IMR-90 (cell line): ENCODE data around the gene SPSB2. TPM values are rescaled to one million over a fixed set of nuclear protein-coding genes. Genes with fewer than 3 reads are reported as not detected.
A peak's percentile ranks its signal among the peaks of the same experiment; 100 is the strongest.

ENCODE experiments used
- ATAC-seq: fragments of 200-7000 bp; cut with Tn5 transposase; 2 replicates; pipeline ENCODE4 v1.9.1; 2020; ENCODE audit warnings: low read depth, mild to moderate bottlenecking, moderate library complexity
- BruUV-seq: library from RNA; stranded (reverse); fragments of 400-500 nt; replicated peaks from 2 replicates; lab custom pipeline; 2021; lab: Mats Ljungman, UMichigan
- CTCF ChIA-PET: fragments of 300-600 bp; formaldehyde crosslinking; extraction: SDS; loops from one replicate; lab custom pipeline; 2021; ENCODE audit warnings: antibody characterized with exemption; lab: Yijun Ruan, JAX
- POLR2A ChIA-PET: fragments of 300-600 bp; sonication (Branson Sonifier 250); formaldehyde crosslinking; loops from one replicate; lab custom pipeline; 2022; ENCODE audit warnings: antibody characterized with exemption; ENCODE audit not compliant: unreplicated experiment; lab: Charles Lee
- DNase-seq: peaks from one replicate; pipeline ENCODE4 v3.0.0; 2013
- H2AFZ ChIP-seq: replicated peaks from 2 replicates; pipeline ENCODE3; 2013; ENCODE audit warnings: low read length, mild to moderate bottlenecking; ENCODE audit not compliant: poor library complexity
- H2AK5ac ChIP-seq: 2 replicates; pipeline ENCODE4 v1.6.1; 2013; ENCODE audit warnings: low read depth, low read length, inconsistent platforms
- H2AK9ac ChIP-seq: replicated peaks from 2 replicates; pipeline ENCODE3; 2013; ENCODE audit warnings: mild to moderate bottlenecking, low read depth, low read length, moderate library complexity; ENCODE audit not compliant: poor library complexity
- H2BK120ac ChIP-seq: 2 replicates; pipeline ENCODE4 v1.6.1; 2013; ENCODE audit warnings: low read depth, low read length, inconsistent platforms
- H2BK15ac ChIP-seq: 3 replicates; pipeline ENCODE4 v1.6.1; 2013; ENCODE audit warnings: low read depth, low read length, inconsistent platforms
- H2BK20ac ChIP-seq: 2 replicates; pipeline ENCODE4 v1.6.1; 2013; ENCODE audit warnings: low read depth, mild to moderate bottlenecking, inconsistent platforms, low read length, moderate library complexity
- H2BK5ac ChIP-seq: 2 replicates; pipeline ENCODE4 v1.6.1; 2013; ENCODE audit warnings: mild to moderate bottlenecking, low read depth, low read length, inconsistent platforms; ENCODE audit not compliant: poor library complexity, severe bottlenecking
- H3K14ac ChIP-seq: replicated peaks from 2 replicates; pipeline ENCODE4 v1.6.1; 2013; ENCODE audit warnings: low read depth, low read length, inconsistent platforms
- H3K18ac ChIP-seq: 2 replicates; pipeline ENCODE4 v1.6.1; 2013; ENCODE audit warnings: low read depth, low read length, control low read depth
- H3K23ac ChIP-seq: 2 replicates; pipeline ENCODE4 v1.6.1; 2013; ENCODE audit warnings: low read depth, low read length, inconsistent platforms
- H3K27ac ChIP-seq: 2 replicates; pipeline ENCODE4 v1.5.1; 2013; ENCODE audit warnings: mild to moderate bottlenecking, control low read depth, low read length; ENCODE audit not compliant: insufficient read depth
- H3K27me3 ChIP-seq: 2 replicates; pipeline ENCODE4 v1.6.1; 2013; ENCODE audit warnings: low read length; ENCODE audit not compliant: control insufficient read depth, insufficient read depth
- H3K36me3 ChIP-seq: 2 replicates; pipeline ENCODE4 v1.6.1; 2013; ENCODE audit warnings: low read length, mixed read lengths; ENCODE audit not compliant: control insufficient read depth, insufficient read depth
- H3K4ac ChIP-seq: 2 replicates; pipeline ENCODE4 v1.6.1; 2013; ENCODE audit warnings: low read depth, low read length, inconsistent platforms
- H3K4me1 ChIP-seq: 2 replicates; pipeline ENCODE4 v1.6.1; 2013; ENCODE audit warnings: low read length, mixed read lengths; ENCODE audit not compliant: control insufficient read depth, insufficient read depth
- H3K4me2 ChIP-seq: 2 replicates; pipeline ENCODE4 v1.6.1; 2013; ENCODE audit warnings: low read depth, mild to moderate bottlenecking, control low read depth, low read length, moderate library complexity
- H3K4me3 ChIP-seq: 2 replicates; pipeline ENCODE4 v1.5.1; 2013; ENCODE audit warnings: low read depth, mild to moderate bottlenecking, control low read depth, low read length, moderate library complexity; ENCODE audit not compliant: insufficient read depth
- H3K56ac ChIP-seq: 2 replicates; pipeline ENCODE4 v1.6.1; 2013; ENCODE audit warnings: low read length, inconsistent platforms; ENCODE audit not compliant: insufficient read depth; ENCODE audit errors: extremely low read depth
- H3K79me1 ChIP-seq, 2 experiments: 2 replicates each; pipeline ENCODE4 v1.6.1; 2013; ENCODE audit warnings: low read length in 2 of 2, inconsistent platforms in 1 of 2, low read depth in 1 of 2
- H3K9ac ChIP-seq: 2 replicates; pipeline ENCODE4 v1.6.1; 2013; ENCODE audit warnings: low read depth, low read length, control low read depth
- H3K9me1 ChIP-seq: 2 replicates; pipeline ENCODE4 v1.6.1; 2013; ENCODE audit warnings: low read length, inconsistent platforms; ENCODE audit not compliant: insufficient read depth
- H3K9me3 ChIP-seq: 2 replicates; pipeline ENCODE4 v1.6.1; 2013; ENCODE audit warnings: low read length; ENCODE audit not compliant: control insufficient read depth, insufficient read depth
- H4K20me1 ChIP-seq: 2 replicates; pipeline ENCODE4 v1.6.1; 2013; ENCODE audit warnings: low read length, inconsistent platforms; ENCODE audit not compliant: insufficient read depth
- H4K5ac ChIP-seq: 2 replicates; pipeline ENCODE4 v1.6.1; 2013; ENCODE audit warnings: mild to moderate bottlenecking, low read depth, low read length, control low read depth
- H4K8ac ChIP-seq, 2 experiments: 2 replicates each; pipeline ENCODE4 v1.6.1; 2013; ENCODE audit warnings: low read depth in 2 of 2, low read length in 2 of 2, control low read depth in 1 of 2, inconsistent platforms in 1 of 2
- H4K91ac ChIP-seq: 2 replicates; pipeline ENCODE4 v1.6.1; 2013; ENCODE audit warnings: low read depth, low read length, inconsistent platforms; ENCODE audit not compliant: insufficient read depth
- BHLHE40 ChIP-seq: fragments of 150-350 bp; IDR thresholded peaks from 2 replicates; pipeline ENCODE4 v1.6.1; 2016; ENCODE audit warnings: mild to moderate bottlenecking, low read depth, low read length
- MAFK ChIP-seq: IDR thresholded peaks from 2 replicates; pipeline ENCODE4 v1.6.1; 2012; ENCODE audit warnings: low read depth, low read length, improper control_type of control experiment
- NFE2L2 ChIP-seq: fragments of 150-350 bp; IDR thresholded peaks from 2 replicates; pipeline ENCODE4 v1.6.1; 2016; ENCODE audit warnings: low read depth, mild to moderate bottlenecking, low read length
- POLR2A ChIP-seq: IDR thresholded peaks from 2 replicates; pipeline ENCODE4 v1.6.1; 2012; ENCODE audit warnings: mild to moderate bottlenecking, low read depth, low read length
- RAD21 ChIP-seq: IDR thresholded peaks from 2 replicates; pipeline ENCODE4 v1.6.1; 2012; ENCODE audit warnings: low read length, improper control_type of control experiment
- RCOR1 ChIP-seq: IDR thresholded peaks from 2 replicates; pipeline ENCODE4 v1.6.1; 2012; ENCODE audit warnings: mild to moderate bottlenecking, low read length, improper control_type of control experiment; ENCODE audit not compliant: insufficient replicate concordance
- RFX5 ChIP-seq: IDR thresholded peaks from 2 replicates; pipeline ENCODE4 v1.8.0; 2012; ENCODE audit warnings: low read depth, mild to moderate bottlenecking, low read length, moderate library complexity
- SMC3 ChIP-seq: fragments of 150-350 bp; IDR thresholded peaks from 2 replicates; pipeline ENCODE4 v1.6.1; 2016; ENCODE audit warnings: low read depth, mild to moderate bottlenecking, antibody characterized with exemption, low read length, moderate library complexity
- WGBS, 2 experiments: methylation state at CpG; one replicate each; pipeline versions ENCODE4 v1.1.5 to v1.1.7; 2013; ENCODE audit warnings: missing lambda C conversion rate in 2 of 2; ENCODE audit not compliant: insufficient read length in 1 of 2; ENCODE audit errors: extremely low coverage in 2 of 2; 5-methylcytosine and 5-hydroxymethylcytosine counted together
- dilution Hi-C: fragments of 300-500 bp; cut with HindIII; formaldehyde crosslinking; loops from one replicate; pipeline ENCODE4 v1.14.3; 2018; ENCODE audit warnings: low sequenced_read_pairs; ENCODE audit not compliant: unreplicated experiment
- in situ Hi-C: fragments of 300-500 bp; cut with MboI; formaldehyde crosslinking; loops from 3 replicates; pipeline ENCODE4 v1.14.3; 2019; ENCODE audit warnings: low sequenced_read_pairs, inconsistent platforms, mixed read lengths
- intact Hi-C: fragments of 100-400 bp; cut with micrococcal nuclease; formaldehyde crosslinking; loops from 2 replicates; pipeline ENCODE4 v1.10.0; 2022
- polyA plus RNA-seq, 3 experiments: library from polyadenylated mRNA; depleted of rRNA; stranded (reverse); fragments of >200 nt; gene quantifications; 2 replicates each; pipeline ENCODE4 v1.2.3, GENCODE V29; 2012; ENCODE audit warnings: low replicate concordance in 1 of 3
- total RNA-seq: library from RNA; depleted of rRNA; stranded (reverse); fragments of >200 nt; gene quantifications from 2 replicates; pipeline ENCODE4 v1.2.3, GENCODE V29; 2012
- TF ChIP-seq, protein P1 (sequence below): fragments of 150-350 bp; IDR thresholded peaks from 2 replicates; pipeline ENCODE4 v1.6.1; 2017; ENCODE audit warnings: mild to moderate bottlenecking, antibody characterized with exemption, low read length, low read depth

SPSB2 gene
- total and polyA plus RNA-seq, 2 of the 4 experiments (the other 2 are of a cell fraction) = 1.3 to 4.1 TPM

DNA sequence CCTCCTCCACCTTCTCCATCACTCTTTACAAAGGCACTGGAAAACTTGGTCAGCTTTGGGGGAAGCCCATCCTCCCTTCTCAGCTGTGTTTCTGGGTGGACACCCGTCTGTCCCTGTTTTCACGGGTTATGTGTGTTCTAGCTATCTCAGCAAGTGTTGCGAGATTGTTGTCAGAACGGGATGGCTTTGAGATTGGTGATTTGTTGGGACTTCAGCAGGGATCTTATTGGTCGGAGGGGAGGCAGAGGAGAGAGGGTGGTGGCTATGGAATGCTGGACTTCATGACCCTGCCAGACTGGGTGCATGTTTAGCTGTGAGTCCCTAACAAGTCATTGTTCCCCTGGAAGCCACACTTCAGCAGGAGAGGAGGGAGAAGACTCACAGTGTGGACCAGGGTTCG lies 19.1 kb downstream of the SPSB2 start:
- no peak overlapping the region for H2AFZ ChIP-seq
- ChIA-PET POLR2A (no interaction called here), CTCF (interaction anchor here (3.3 kb wide), 1 partner anchor 19 kb away, joined by 10 read pairs; the partner anchor contains the start of gene SPSB2)
- no peak overlapping the region for H4K5ac ChIP-seq
- no peaks in the 10 kb centered on the region for H3K27me3 ChIP-seq
- no peak overlapping the region for H2BK5ac ChIP-seq
- H3K36me3 ChIP-seq = peaks cover 40% of the 10 kb centered on the region
- peak overlapping the region; percentile 25; the same call in 1 of the 2 replicates for H3K4ac ChIP-seq
- peaks cover 20 to 45% of the 10 kb centered on the region in 2 experiments for H3K79me1 ChIP-seq
- intact Hi-C loops (no loop called here), in situ Hi-C loops (no loop called here), dilution Hi-C loops (no loop called here)
- no peak overlapping the region for H3K56ac ChIP-seq
- no peaks in the 10 kb centered on the region for H3K9me3 ChIP-seq
- no TSS peak for BruUV-seq
- DNase-seq (no peak), ATAC-seq (no peak)
- peaks cover 5% of the 10 kb centered on the region for H3K4me1 ChIP-seq
- H3K14ac ChIP-seq = no peak overlapping the region
- H2AK9ac ChIP-seq = peak overlapping the region; percentile 63
- H3K9me1 ChIP-seq = no peaks in the 10 kb centered on the region
- no peak overlapping the region for H2BK20ac ChIP-seq
- no peak overlapping the region for H3K18ac ChIP-seq
- no peak overlapping the region for H3K9ac ChIP-seq
- H2BK15ac ChIP-seq = no peak overlapping the region
- H3K27ac ChIP-seq = no peak overlapping the region
- peak overlapping the region; percentile 3; the same call in 1 of the 2 replicates for H2AK5ac ChIP-seq
- H4K91ac ChIP-seq = no peak overlapping the region
- H2BK120ac ChIP-seq = no peak overlapping the region
- 91% methylated on average over 5 of the region's 6 CpGs; no CpG with 5 or more reads in 1 of the 2 experiments for WGBS, 2 experiments
- TF ChIP-seq SMC3 = no peak
- TF ChIP-seq NFE2L2 = no peak
- TF ChIP-seq, protein P1, sequence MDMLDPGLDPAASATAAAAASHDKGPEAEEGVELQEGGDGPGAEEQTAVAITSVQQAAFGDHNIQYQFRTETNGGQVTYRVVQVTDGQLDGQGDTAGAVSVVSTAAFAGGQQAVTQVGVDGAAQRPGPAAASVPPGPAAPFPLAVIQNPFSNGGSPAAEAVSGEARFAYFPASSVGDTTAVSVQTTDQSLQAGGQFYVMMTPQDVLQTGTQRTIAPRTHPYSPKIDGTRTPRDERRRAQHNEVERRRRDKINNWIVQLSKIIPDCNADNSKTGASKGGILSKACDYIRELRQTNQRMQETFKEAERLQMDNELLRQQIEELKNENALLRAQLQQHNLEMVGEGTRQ = no peak
- no peak for TF ChIP-seq RFX5
- TF ChIP-seq RAD21 = no peak
- TF ChIP-seq MAFK = no peak
- TF ChIP-seq RCOR1 = no peak
- TF ChIP-seq BHLHE40 = no peak
- TF ChIP-seq POLR2A = no peak
- H3K23ac ChIP-seq = peak overlapping the region; percentile 53; the same call in 1 of the 2 replicates
- H4K8ac ChIP-seq = 0 out of 4 replicates have a peak overlapping the region, but pooled peaks of 1 of the 2 experiments have one; percentile 0
- no peak overlapping the region for H3K4me2 ChIP-seq
- peaks cover 15% of the 10 kb centered on the region for H4K20me1 ChIP-seq
- H3K4me3 ChIP-seq = no peak overlapping the region
